HG03045 (cell line): ENCODE results near the gene ASIC4.

ENCODE experiments used
- ATAC-seq: cut with Tn5 transposase; IDR thresholded peaks from one replicate; pipeline ENCODE4 v1.9.1; 2021; ENCODE audit warnings: mild to moderate bottlenecking, moderate library complexity; ENCODE audit not compliant: unreplicated experiment

ASIC4 gene

GRCh38 chr2:219512524-219513216 is 1.6 kb upstream of the ASIC4 start:
- no peak for ATAC-seq

GRCh38 chr2:219513787-219514186 is 495 bp upstream of the ASIC4 start:
- no peak for ATAC-seq

- ATAC-seq: no peak
Measured at GRCh38 chr2:219514836-219515235, 554 bp downstream of the ASIC4 start.

- no peak for ATAC-seq
Measured at GRCh38 chr2:219515874-219516629, 1.8 kb downstream of the ASIC4 start.

- ATAC-seq: no peak
Measured at GRCh38 chr2:219516888-219517287, 2.6 kb downstream of the ASIC4 start.

- ATAC-seq: no peak
Measured at GRCh38 chr2:219517954-219518778, 3.9 kb downstream of the ASIC4 start.

GRCh38 chr2:219519526-219519916 is 5.2 kb downstream of the ASIC4 start:
- ATAC-seq: no peak

- ATAC-seq: no peak
Measured at GRCh38 chr2:219520079-219520478, 5.8 kb downstream of the ASIC4 start.

- ATAC-seq: no peak
Measured at GRCh38 chr2:219521066-219521880, 7.0 kb downstream of the ASIC4 start.

GRCh38 chr2:219522111-219523030 is 8.1 kb downstream of the ASIC4 start:
- no peak for ATAC-seq

- no peak for ATAC-seq
Measured at GRCh38 chr2:219523031-219523671, 8.9 kb downstream of the ASIC4 start.

GRCh38 chr2:219524817-219525216 is 10.5 kb downstream of the ASIC4 start:
- no peak for ATAC-seq

- ATAC-seq: no peak
Measured at GRCh38 chr2:219525533-219526232, 11.4 kb downstream of the ASIC4 start.

GRCh38 chr2:219526320-219527075 is 12.2 kb downstream of the ASIC4 start:
- no peak for ATAC-seq

GRCh38 chr2:219527076-219527394 is 12.8 kb downstream of the ASIC4 start:
- ATAC-seq: no peak

- ATAC-seq: no peak
Measured at GRCh38 chr2:219527472-219527871, 13.2 kb downstream of the ASIC4 start.

GRCh38 chr2:219530048-219530963 is 16.0 kb downstream of the ASIC4 start:
- ATAC-seq: peak; percentile 64
